Endothelial cell of umbilical vein (primary cell): Measurements from ENCODE around the gene VWCE.

ENCODE experiments used
- CTCF ChIP-seq, 2 donors: IDR thresholded peaks; 1 replicate in 1 of 2; 2 replicates in 1 of 2; pipeline ENCODE4 v1.5.1; 2011; ENCODE audit warnings: low read length in 2 of 2, mild to moderate bottlenecking in 2 of 2, moderate library complexity in 2 of 2, control low read depth in 1 of 2, inconsistent platforms in 1 of 2, low read depth in 1 of 2; ENCODE audit not compliant: insufficient read depth in 1 of 2; ENCODE audit errors: extremely low read depth in 1 of 2
- EZH2 ChIP-seq: IDR thresholded peaks from 2 replicates; pipeline ENCODE4 v1.6.1; 2012; ENCODE audit warnings: borderline replicate concordance, low read depth, mild to moderate bottlenecking, moderate library complexity, low read length, inconsistent platforms; ENCODE audit not compliant: severe bottlenecking
- FOS ChIP-seq: IDR thresholded peaks from 2 replicates; pipeline ENCODE4 v1.6.1; 2011; ENCODE audit warnings: mild to moderate bottlenecking, low read length, moderate library complexity, borderline replicate concordance; ENCODE audit not compliant: insufficient read depth
- JUN ChIP-seq: IDR thresholded peaks from 2 replicates; pipeline ENCODE4 v1.6.1; 2011; ENCODE audit warnings: borderline replicate concordance, low read depth; ENCODE audit not compliant: insufficient read length, insufficient read depth
- MYC ChIP-seq: IDR thresholded peaks from one replicate; pipeline ENCODE4 v1.6.1; 2011; ENCODE audit warnings: mild to moderate bottlenecking, low read depth, low read length
- POLR2A ChIP-seq: IDR thresholded peaks from 2 replicates; pipeline ENCODE4 v1.6.1; 2012; ENCODE audit warnings: low read depth, mild to moderate bottlenecking, control low read depth, low read length
- POLR2AphosphoS5 ChIP-seq: IDR thresholded peaks from 2 replicates; pipeline ENCODE4 v1.6.1; 2012; ENCODE audit warnings: low read depth, mild to moderate bottlenecking, control low read depth, low read length, moderate library complexity; ENCODE audit not compliant: insufficient read depth

- TF ChIP-seq FOS: no peak
- no peak for TF ChIP-seq MYC
- no peak for TF ChIP-seq CTCF (IDR thresholded peaks at IDR 0.05; ENCODE audit: extremely low read depth in 1 of 2, insufficient read depth in 1 of 2, low read depth in 1 of 2, low read length in 2 of 2)
- no peak for TF ChIP-seq EZH2
- no peak for TF ChIP-seq POLR2AphosphoS5
- TF ChIP-seq POLR2A: no peak
- no peak for TF ChIP-seq JUN
Observed at GRCh38 chr11:61332281-61332796, 37.2 kb upstream of the VWCE start.
